Liver (tissue), 3 donors: ENCODE results near the gene ARHGEF28.

Experiments used
- CTCF ChIP-seq: fragments of 150-350 bp; IDR thresholded peaks from 2 replicates; pipeline ENCODE4 v1.5.1; 2017; ENCODE audit warnings: improper control_type of control experiment, low read depth, low read length; ENCODE audit not compliant: missing input control
- GABPA ChIP-seq, 2 donors: IDR thresholded peaks in 1 of 2; conservative IDR thresholded peaks in 1 of 2; 2 replicates each; pipeline ENCODE4 v1.6.1; 2016; ENCODE audit warnings: antibody characterized with exemption in 2 of 2, mild to moderate bottlenecking in 1 of 2, moderate library complexity in 1 of 2
- HNF4A ChIP-seq, 2 donors: conservative IDR thresholded peaks; 2 replicates each; pipeline ENCODE4 v1.6.1; 2016; ENCODE audit warnings: antibody characterized with exemption in 2 of 2, mild to moderate bottlenecking in 2 of 2
- NR2F2 ChIP-seq: IDR thresholded peaks from 2 replicates; pipeline ENCODE4 v1.6.1; 2016; ENCODE audit warnings: antibody characterized with exemption
- RAD21 ChIP-seq, 2 donors: IDR thresholded peaks; 2 replicates each; pipeline ENCODE4 v1.6.1; 2016; ENCODE audit warnings: antibody characterized with exemption in 2 of 2, mild to moderate bottlenecking in 2 of 2
- TAF1 ChIP-seq: conservative IDR thresholded peaks from 2 replicates; pipeline ENCODE4 v1.6.1; 2016; ENCODE audit warnings: antibody characterized with exemption, mild to moderate bottlenecking
- YY1 ChIP-seq: IDR thresholded peaks from 2 replicates; pipeline ENCODE4 v1.6.1; 2016; ENCODE audit warnings: antibody characterized with exemption, mild to moderate bottlenecking
- donor health status: healthy.
- donor health status: healthy.

GRCh38 chr5:73626814-73627313 is 868 bp downstream of the ARHGEF28 start:
- TF ChIP-seq RAD21 (IDR thresholded peaks at IDR 0.05) = no peak
- TF ChIP-seq YY1 = no peak
- TF ChIP-seq CTCF = no peak
- TF ChIP-seq HNF4A (conservative IDR thresholded peaks at IDR 0.05) = no peak
- TF ChIP-seq NR2F2 = no peak
- no peak for TF ChIP-seq GABPA (IDR thresholded peaks at IDR 0.05 in 1 of 2, conservative IDR thresholded peaks at IDR 0.05 in 1 of 2)
- no peak for TF ChIP-seq TAF1
